Dermis microvascular lymphatic vessel endothelial cell (primary cell): ENCODE data around the gene MTUS2. TPM values are rescaled to one million over a fixed set of nuclear protein-coding genes. Genes with fewer than 3 reads are reported as not detected.

Source experiments
- DNase-seq, 2 donors: peaks; one replicate each; pipeline versions ENCODE4 v3.0.0 to v3.0.0-alpha.2; 2010; ENCODE audit warnings: low read depth in 2 of 2
- total RNA-seq: library from RNA; depleted of rRNA; stranded (reverse); fragments of >200 nt; gene quantifications from 2 replicates; pipeline ENCODE4 v1.2.1, GENCODE V29; 2014

Gene MTUS2
- total RNA-seq, 1 donor from 2014 or later = not detected

GRCh38 chr13:29481603-29482002 lies 661.5 kb downstream of the MTUS2 start:
- no peak for DNase-seq

GRCh38 chr13:29482504-29482903 lies 662.4 kb downstream of the MTUS2 start:
- no peak for DNase-seq

GRCh38 chr13:29483211-29483610 lies 663.1 kb downstream of the MTUS2 start:
- DNase-seq = no peak

GRCh38 chr13:29483623-29484022 lies 663.5 kb downstream of the MTUS2 start:
- no peak for DNase-seq

GRCh38 chr13:29484236-29484635 lies 664.1 kb downstream of the MTUS2 start:
- no peak for DNase-seq

- no peak for DNase-seq
Observed at GRCh38 chr13:29484796-29485195, 664.7 kb downstream of the MTUS2 start.

GRCh38 chr13:29486551-29486950 lies 666.4 kb downstream of the MTUS2 start:
- DNase-seq = no peak

- no peak for DNase-seq
Observed at GRCh38 chr13:29487466-29488454, 667.6 kb downstream of the MTUS2 start.

GRCh38 chr13:29489650-29490560 lies 669.8 kb downstream of the MTUS2 start:
- no peak for DNase-seq

- no peak for DNase-seq
Observed at GRCh38 chr13:29490561-29490885, 670.4 kb downstream of the MTUS2 start.

GRCh38 chr13:29491248-29491647 lies 671.1 kb downstream of the MTUS2 start:
- DNase-seq = no peak

GRCh38 chr13:29493796-29494195 lies 673.7 kb downstream of the MTUS2 start:
- DNase-seq = no peak

GRCh38 chr13:29494520-29494919 lies 674.4 kb downstream of the MTUS2 start:
- no peak for DNase-seq

- no peak for DNase-seq
Observed at GRCh38 chr13:29496241-29496712, 676.1 kb downstream of the MTUS2 start.

- no peak for DNase-seq
Observed at GRCh38 chr13:29497137-29497654, 677.1 kb downstream of the MTUS2 start.

GRCh38 chr13:29498426-29499040 lies 678.4 kb downstream of the MTUS2 start:
- no peak for DNase-seq

GRCh38 chr13:29499506-29500165 lies 679.5 kb downstream of the MTUS2 start:
- no peak for DNase-seq

- no peak for DNase-seq
Observed at GRCh38 chr13:29500386-29500785, 680.2 kb downstream of the MTUS2 start.

GRCh38 chr13:29501674-29502073 lies 681.5 kb downstream of the MTUS2 start:
- DNase-seq = no peak

- no peak for DNase-seq
Observed at GRCh38 chr13:29502391-29503008, 682.4 kb downstream of the MTUS2 start.
